Dedifferentiated amniotic fluid mesenchymal stem cell (primary cell): ENCODE data around the gene PPFIA2.

Experiments used
- DNase-seq: peaks from one replicate; pipeline ENCODE4 v3.0.0-alpha.2; 2016; ENCODE audit errors: extremely low spot score

PPFIA2 gene

GRCh38 chr12:81759190-81760051 is at the start of gene PPFIA2:
PPFIA2 (minus strand) TSS chr12:81759350.
- peak; percentile 20 for DNase-seq

GRCh38 chr12:81800298-81801148 is 41.4 kb upstream of the PPFIA2 start:
- no peak for DNase-seq

GRCh38 chr12:81798294-81798693 is 39.1 kb upstream of the PPFIA2 start:
- no peak for DNase-seq

- DNase-seq: no peak
These were observed 38.0 kb upstream of the PPFIA2 start for GRCh38 chr12:81797100-81797499.

GRCh38 chr12:81792666-81793065 is 33.5 kb upstream of the PPFIA2 start:
- no peak for DNase-seq

- no peak for DNase-seq
These were observed 20.1 kb upstream of the PPFIA2 start for GRCh38 chr12:81779216-81779615.

- no peak for DNase-seq
These were observed 19.6 kb upstream of the PPFIA2 start for GRCh38 chr12:81778719-81779118.

GRCh38 chr12:81758421-81759189 is 545 bp downstream of the PPFIA2 start:
- peak; percentile 29 for DNase-seq

- no peak for DNase-seq
These were observed 1.3 kb downstream of the PPFIA2 start for GRCh38 chr12:81757731-81758365.

- DNase-seq: no peak
These were observed 29.4 kb downstream of the PPFIA2 start for GRCh38 chr12:81729781-81730180.

- no peak for DNase-seq
These were observed 31.8 kb downstream of the PPFIA2 start for GRCh38 chr12:81727391-81727790.

GRCh38 chr12:81726634-81727033 is 32.5 kb downstream of the PPFIA2 start:
- DNase-seq: no peak

- DNase-seq: no peak
These were observed 35.8 kb downstream of the PPFIA2 start for GRCh38 chr12:81723361-81723760.

GRCh38 chr12:81722004-81722403 is 37.1 kb downstream of the PPFIA2 start:
- DNase-seq: no peak

GRCh38 chr12:81718616-81719015 is 40.5 kb downstream of the PPFIA2 start:
- no peak for DNase-seq

GRCh38 chr12:81712536-81712935 is 46.6 kb downstream of the PPFIA2 start:
- DNase-seq: no peak

- DNase-seq: no peak
These were observed 53.6 kb downstream of the PPFIA2 start for GRCh38 chr12:81705586-81705985.

- DNase-seq: no peak
These were observed 59.6 kb downstream of the PPFIA2 start for GRCh38 chr12:81699551-81699950.

GRCh38 chr12:81692008-81692407 is 67.1 kb downstream of the PPFIA2 start:
- no peak for DNase-seq

- no peak for DNase-seq
These were observed 75.3 kb downstream of the PPFIA2 start for GRCh38 chr12:81683881-81684280.

GRCh38 chr12:81679614-81680013 is 79.5 kb downstream of the PPFIA2 start:
- no peak for DNase-seq

- no peak for DNase-seq
These were observed 88.4 kb downstream of the PPFIA2 start for GRCh38 chr12:81670759-81671158.
